Measurements from ENCODE around the gene ZNF649.

The ZNF649 gene

GRCh38 chr19:51887522-51888498, 17.0 kb downstream of the ZNF649 start, which contains the start of gene ZNF577:
ZNF577 (minus strand) TSS chr19:51887951; CDS start chr19:51880382, 7,569 bp downstream.
- DNase-seq (ENCODE audit: low spot score): peak; percentile 25

DNA sequence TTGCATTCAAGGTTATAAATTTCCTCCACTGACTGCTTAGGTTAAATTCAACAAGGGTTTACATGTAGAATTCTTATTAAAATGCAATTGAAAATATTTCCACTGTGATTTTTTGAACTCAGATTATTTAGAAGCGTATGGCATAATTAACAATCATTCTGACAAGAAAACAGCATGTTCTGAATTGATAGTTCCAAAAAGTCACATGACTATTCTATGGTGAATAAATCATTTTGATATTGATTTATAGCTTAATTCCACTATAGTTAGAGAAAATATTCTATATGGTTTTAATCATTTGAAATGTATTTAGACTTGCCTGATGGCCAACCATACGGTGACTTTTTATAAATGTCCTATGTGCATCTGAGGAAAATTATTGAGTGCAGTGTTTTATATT, 20.1 kb downstream of the ZNF649 start:
- no peak for DNase-seq (ENCODE audit: low spot score)

DNA sequence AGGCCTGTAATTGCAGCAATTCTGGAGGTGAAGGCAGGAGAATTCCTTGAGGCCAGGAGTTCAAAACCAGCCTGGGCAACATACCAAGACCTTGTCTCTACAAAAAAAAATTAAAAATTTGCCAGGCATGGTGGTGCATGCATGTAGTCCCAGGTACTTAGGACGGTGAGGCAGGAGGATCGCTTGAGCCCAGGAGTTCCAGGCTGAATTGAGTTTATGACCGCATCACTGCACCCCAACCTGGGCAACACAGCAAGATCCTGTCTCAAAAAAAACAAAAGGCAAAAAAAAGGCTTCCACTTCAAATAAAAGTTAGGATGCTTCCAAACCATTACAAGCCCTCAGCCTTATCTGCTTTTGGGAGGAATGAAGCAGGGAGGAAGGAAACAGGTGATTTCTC, 22.3 kb downstream of the ZNF649 start:
- no peak for DNase-seq (ENCODE audit: low spot score)

DNA sequence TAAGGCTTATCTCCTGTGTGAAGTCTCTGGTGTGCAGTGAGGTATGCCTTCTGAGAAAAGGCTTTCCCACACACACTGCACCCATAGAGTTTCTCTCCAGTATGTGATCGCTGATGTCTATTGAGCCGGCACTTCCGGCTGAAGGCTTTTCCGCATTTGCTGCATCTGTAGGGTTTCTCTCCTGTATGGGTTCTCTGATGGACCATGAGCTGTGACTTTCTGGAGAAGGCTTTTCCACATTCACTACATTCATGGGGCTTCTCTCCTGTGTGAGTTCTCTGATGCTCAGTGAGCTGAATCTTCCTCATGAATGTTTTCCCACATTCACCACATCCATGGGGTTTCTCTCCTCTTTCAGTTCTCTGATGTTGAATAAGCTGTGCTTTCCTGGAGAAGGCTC, 31.7 kb downstream of the ZNF649 start:
- no peak for DNase-seq (ENCODE audit: low spot score)

GRCh38 chr19:51861870-51862622, 42.8 kb downstream of the ZNF649 start:
- DNase-seq (ENCODE audit: low spot score): no peak

Data from HuH-7.5 (cell line).